Measurements from ENCODE around the gene TIMP3.

TIMP3 gene

DNA sequence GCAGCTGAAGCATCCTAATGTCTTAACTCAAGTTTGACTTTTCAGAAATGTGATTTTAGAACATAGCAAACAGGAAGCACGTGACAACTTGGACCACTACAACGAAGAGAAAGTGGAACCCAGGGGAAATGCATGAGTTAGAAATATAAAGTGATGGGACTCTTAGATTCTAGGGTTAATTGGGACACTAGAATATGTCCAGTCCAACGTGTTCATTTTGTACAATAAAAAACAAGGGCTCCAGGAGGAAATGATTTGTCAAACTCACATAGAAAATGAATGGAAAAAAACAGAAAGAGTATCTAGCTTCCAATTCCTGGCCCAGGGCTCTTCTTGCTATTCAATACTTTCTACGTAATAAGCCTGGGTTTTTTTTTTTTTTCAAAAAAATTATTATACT lies 30.7 kb downstream of the TIMP3 start:
- TF ChIP-seq, protein P1, sequence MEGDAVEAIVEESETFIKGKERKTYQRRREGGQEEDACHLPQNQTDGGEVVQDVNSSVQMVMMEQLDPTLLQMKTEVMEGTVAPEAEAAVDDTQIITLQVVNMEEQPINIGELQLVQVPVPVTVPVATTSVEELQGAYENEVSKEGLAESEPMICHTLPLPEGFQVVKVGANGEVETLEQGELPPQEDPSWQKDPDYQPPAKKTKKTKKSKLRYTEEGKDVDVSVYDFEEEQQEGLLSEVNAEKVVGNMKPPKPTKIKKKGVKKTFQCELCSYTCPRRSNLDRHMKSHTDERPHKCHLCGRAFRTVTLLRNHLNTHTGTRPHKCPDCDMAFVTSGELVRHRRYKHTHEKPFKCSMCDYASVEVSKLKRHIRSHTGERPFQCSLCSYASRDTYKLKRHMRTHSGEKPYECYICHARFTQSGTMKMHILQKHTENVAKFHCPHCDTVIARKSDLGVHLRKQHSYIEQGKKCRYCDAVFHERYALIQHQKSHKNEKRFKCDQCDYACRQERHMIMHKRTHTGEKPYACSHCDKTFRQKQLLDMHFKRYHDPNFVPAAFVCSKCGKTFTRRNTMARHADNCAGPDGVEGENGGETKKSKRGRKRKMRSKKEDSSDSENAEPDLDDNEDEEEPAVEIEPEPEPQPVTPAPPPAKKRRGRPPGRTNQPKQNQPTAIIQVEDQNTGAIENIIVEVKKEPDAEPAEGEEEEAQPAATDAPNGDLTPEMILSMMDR (conservative IDR thresholded peaks at IDR 0.05): no peak
- H3K27ac ChIP-seq: no peak overlapping the region

DNA sequence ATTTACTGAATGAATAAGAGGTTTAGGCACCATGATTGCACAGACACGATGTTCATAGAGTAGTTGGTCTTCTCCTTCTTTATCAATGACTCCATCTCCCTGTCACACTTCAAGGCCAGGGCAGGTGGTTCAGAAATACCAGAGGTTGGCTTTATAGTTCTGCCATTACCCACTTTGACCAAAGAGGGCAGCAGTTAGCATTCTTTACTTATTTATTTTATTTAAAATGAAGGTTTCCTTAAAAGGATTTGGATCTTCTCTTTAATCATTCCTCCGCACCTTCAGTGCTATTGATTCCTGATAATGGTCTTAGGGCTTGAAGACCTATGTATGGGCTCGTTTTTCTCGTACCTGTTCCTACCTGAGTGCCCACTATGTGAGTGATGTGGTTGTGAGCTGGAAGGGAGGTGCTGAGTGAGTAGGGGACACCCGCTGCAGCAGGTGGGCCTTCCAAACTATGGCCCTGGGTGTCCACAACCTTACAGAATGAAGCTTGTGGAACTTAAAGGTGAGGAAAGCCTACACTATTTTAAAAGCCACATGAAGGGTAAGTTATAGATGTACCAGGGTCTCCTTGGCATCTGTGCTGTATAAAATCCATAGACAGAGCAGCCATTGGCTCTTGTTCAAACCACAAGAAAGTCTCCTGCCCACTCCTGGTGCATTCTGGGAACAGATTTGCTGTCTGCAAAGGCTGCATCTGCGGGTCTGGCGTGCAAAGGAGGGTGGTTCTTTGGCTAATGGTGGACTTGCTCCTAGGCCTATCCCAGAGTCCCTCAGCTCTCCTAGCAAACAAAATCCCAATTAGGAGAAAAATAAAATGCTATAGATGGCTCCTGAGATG lies 35.0 kb downstream of the TIMP3 start:
- no peak overlapping the region for H3K27ac ChIP-seq
- TF ChIP-seq, protein P1 (conservative IDR thresholded peaks at IDR 0.05): peak; percentile 72

DNA sequence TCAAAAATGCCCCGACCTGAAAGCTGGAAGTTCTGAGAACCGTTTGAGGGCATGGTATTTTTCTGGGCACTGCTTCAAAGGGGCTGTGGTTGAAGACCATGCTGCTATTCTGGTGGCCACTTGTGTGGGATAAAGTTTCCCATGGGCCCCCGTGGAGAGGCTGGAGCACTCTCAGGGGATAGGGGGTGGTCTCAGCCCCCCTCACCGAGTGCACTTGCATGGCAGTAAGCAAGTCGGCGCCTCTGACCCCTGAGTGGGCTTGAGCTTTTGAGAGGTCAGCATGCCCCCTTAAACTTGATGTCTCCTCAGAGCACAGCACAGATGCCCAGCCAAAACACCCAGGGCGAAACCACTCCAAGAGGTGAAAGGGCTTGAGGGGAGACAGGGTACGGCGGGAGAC lies 35.6 kb downstream of the TIMP3 start:
- TF ChIP-seq, protein P1 (conservative IDR thresholded peaks at IDR 0.05): no peak
- H3K27ac ChIP-seq: no peak overlapping the region

DNA sequence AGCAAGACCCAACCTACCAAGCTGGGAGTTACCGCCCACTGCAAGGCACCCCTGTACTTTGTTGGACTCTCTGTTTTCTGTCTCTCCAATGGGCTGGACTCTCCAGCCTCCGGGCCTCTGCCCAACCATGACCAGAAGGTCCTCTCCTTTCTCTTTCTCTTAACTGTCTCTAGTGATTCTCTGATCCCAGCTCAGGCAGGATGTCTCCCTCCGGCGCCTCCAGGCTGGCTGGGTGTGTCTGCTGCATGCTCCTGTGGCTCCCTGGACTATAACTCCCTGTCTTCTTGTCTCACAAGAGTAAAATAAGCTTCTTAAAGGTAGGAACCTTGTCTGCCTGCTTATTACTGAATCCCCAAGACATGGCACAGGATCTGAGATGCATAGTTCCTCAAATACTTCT lies 36.3 kb downstream of the TIMP3 start:
- no peak overlapping the region for H3K27ac ChIP-seq
- TF ChIP-seq, protein P1 (conservative IDR thresholded peaks at IDR 0.05): no peak

DNA sequence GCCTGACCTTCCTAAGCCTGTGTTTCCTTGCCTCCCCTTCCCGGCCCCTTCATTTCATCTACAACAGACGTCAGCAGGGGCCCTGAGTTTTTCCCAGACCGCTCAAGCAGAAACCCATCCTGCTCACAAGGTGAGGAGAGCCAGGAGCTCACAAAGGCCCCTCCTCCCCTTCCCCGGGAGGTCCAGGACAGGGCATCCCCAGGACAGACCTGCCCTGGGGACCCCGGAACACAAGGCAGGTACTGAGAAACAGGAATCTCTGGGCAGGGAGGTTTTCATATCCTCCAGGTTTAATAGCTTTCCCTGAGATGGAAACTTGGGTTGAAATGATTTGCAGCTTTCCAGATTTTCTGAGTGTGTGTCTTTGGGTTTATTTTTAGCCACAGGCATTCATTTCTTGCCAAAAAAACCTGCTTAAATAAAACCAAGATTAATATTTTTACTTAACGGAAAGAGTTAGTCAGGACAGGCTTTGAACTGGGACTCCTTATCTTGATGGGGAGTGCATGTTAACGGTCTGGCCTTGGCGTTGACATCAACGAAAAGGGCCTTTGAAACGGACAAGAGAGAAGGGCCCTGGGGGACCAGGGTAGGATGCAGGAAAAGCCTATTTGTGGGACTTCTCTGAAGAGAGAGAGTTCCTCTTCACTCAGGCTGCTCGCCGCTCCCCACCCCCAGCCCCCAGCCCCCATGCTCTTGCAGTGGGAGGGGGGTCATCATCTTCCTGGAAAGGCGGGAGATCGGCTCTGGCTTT lies 38.5 kb downstream of the TIMP3 start:
- TF ChIP-seq, protein P1 (conservative IDR thresholded peaks at IDR 0.05): no peak
- H3K27ac ChIP-seq: no peak overlapping the region

DNA sequence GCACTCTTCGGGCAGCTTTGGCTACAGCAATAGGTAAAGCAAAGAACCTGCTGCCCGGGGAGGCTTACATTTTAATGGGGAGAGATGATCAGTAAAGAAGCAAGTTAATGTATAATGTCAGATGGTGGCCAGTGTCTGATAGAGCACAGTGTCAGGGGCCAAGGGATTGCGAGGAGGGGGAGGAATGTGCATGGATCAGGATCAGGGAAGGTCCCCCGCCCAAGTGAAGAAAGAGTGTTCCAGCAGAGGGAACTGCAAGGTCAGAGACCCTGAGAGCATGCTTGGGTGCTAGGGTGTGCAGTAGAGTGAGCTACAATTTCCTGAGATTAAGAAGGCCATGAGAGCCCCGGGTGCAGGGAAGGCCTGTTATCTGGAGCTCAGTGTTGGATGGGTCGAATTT lies 39.7 kb downstream of the TIMP3 start:
- TF ChIP-seq, protein P1 (conservative IDR thresholded peaks at IDR 0.05): no peak
- H3K27ac ChIP-seq: no peak overlapping the region

DNA sequence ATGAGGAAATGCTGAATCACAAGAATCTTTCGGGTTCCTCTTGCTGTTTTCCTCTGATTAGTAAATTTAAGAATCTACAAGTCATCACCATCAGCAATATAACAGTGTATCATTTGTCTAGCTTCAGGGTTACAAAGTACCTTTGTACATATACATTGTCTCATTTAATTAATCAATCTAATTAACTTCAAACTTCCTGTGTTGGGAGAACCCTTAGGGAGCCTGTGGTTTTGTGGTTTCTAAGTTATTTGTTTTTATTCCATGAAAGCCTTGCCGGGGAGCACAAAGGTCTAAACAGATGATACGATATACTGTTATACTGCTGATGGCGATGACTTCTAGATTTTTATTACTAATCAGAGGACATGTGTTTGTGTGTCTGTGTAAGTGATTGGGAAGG lies 41.0 kb downstream of the TIMP3 start:
- H3K27ac ChIP-seq: no peak overlapping the region
- TF ChIP-seq, protein P1 (conservative IDR thresholded peaks at IDR 0.05): no peak

All from VCaP (cell line).